Liver (tissue), 3 donors: Measurements from ENCODE around the gene RAX2.

Source experiments
- EGR1 ChIP-seq, 2 donors: IDR thresholded peaks; 2 replicates each; pipeline ENCODE4 v1.6.1; 2016 to 2018; ENCODE audit warnings: antibody characterized with exemption in 2 of 2, low read depth in 2 of 2
- HNF4A ChIP-seq, 2 donors: conservative IDR thresholded peaks; 2 replicates each; pipeline ENCODE4 v1.6.1; 2016; ENCODE audit warnings: antibody characterized with exemption in 2 of 2, mild to moderate bottlenecking in 2 of 2
- HNF4G ChIP-seq: IDR thresholded peaks from 2 replicates; pipeline ENCODE4 v1.6.1; 2016; ENCODE audit warnings: antibody characterized with exemption
- RXRA ChIP-seq, 2 donors: IDR thresholded peaks; 2 replicates each; pipeline ENCODE4 v1.6.1; 2017 to 2018; ENCODE audit warnings: antibody characterized with exemption in 2 of 2, mild to moderate bottlenecking in 1 of 2
- TF ChIP-seq, protein P1 (sequence below): IDR thresholded peaks from 2 replicates; pipeline ENCODE4 v1.6.1; 2016; ENCODE audit warnings: antibody characterized with exemption
- TF ChIP-seq, protein P2 (sequence below): fragments of 150-350 bp; IDR thresholded peaks from 2 replicates; pipeline ENCODE4 v1.5.1; 2017; ENCODE audit warnings: improper control_type of control experiment, low read depth, low read length; ENCODE audit not compliant: missing input control
- donor health status: healthy.
- donor health status: healthy.

DNA sequence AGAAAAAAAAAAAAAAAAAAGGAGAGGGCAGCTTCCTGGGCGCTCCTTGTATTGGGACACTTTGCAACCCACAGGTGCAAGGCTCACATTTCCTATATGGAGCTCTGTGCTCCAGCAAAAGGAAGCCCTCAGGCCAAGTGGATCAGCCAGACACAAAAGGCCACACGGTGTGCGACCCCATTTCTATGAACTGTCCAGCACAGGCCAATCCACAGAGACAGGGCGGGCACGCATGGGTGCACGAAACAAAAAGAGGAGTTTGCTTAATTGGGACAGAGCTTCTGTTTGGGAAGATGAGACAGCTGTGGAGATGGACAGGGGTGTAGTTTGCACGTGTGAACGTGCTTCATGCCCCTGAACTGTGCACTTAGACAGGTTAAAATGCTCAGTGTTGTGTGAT is 45.7 kb upstream of the RAX2 start:
- TF ChIP-seq EGR1 (IDR thresholded peaks at IDR 0.05; ENCODE audit: low read depth in 2 of 2) (no peak), RXRA (IDR thresholded peaks at IDR 0.05) (no peak), HNF4A (conservative IDR thresholded peaks at IDR 0.05) (no peak), HNF4G (no peak)
- TF ChIP-seq, protein P1, sequence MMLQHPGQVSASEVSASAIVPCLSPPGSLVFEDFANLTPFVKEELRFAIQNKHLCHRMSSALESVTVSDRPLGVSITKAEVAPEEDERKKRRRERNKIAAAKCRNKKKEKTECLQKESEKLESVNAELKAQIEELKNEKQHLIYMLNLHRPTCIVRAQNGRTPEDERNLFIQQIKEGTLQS: no peak
- TF ChIP-seq, protein P2, sequence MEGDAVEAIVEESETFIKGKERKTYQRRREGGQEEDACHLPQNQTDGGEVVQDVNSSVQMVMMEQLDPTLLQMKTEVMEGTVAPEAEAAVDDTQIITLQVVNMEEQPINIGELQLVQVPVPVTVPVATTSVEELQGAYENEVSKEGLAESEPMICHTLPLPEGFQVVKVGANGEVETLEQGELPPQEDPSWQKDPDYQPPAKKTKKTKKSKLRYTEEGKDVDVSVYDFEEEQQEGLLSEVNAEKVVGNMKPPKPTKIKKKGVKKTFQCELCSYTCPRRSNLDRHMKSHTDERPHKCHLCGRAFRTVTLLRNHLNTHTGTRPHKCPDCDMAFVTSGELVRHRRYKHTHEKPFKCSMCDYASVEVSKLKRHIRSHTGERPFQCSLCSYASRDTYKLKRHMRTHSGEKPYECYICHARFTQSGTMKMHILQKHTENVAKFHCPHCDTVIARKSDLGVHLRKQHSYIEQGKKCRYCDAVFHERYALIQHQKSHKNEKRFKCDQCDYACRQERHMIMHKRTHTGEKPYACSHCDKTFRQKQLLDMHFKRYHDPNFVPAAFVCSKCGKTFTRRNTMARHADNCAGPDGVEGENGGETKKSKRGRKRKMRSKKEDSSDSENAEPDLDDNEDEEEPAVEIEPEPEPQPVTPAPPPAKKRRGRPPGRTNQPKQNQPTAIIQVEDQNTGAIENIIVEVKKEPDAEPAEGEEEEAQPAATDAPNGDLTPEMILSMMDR: no peak
